Measurements from ENCODE around the gene FOXD2. TPM values are rescaled to one million over a fixed set of nuclear protein-coding genes. Genes with fewer than 3 reads are reported as not detected.
"Not testable (repeated sequence)": the region's sequence is repeated elsewhere in the genome, so short reads cannot be mapped to it uniquely, and the experiment has no call there.

The FOXD2 gene
- total RNA-seq, 4 donors from 2014 or later, result 0.11 TPM; not detected in 3

GRCh38 chr1:47452426-47452825, 14.6 kb downstream of the FOXD2 start:
- H3K9me3 ChIP-seq, result no peaks in the 10 kb centered on the region
- no peak for TF ChIP-seq CTCF (IDR thresholded peaks at IDR 0.05 in 4 of 5, conservative IDR thresholded peaks at IDR 0.05 in 1 of 5)
- TF ChIP-seq POLR2A (IDR thresholded peaks at IDR 0.05), result no peak
- ATAC-seq, result no peak
- peaks cover 29 to 50% (median 32%) of the 10 kb centered on the region in 3 donors for H3K27me3 ChIP-seq
- in situ Hi-C loops (cut with MboI; ENCODE audit: low sequenced_read_pairs in 4 of 4), result loop anchor here in 1 of 4 donors (10.0 kb wide), 1 partner anchor 262 kb away; no protein-coding TSS in a partner anchor
- no peaks in the 10 kb centered on the region for H3K4me1 ChIP-seq
- no peak for DNase-seq
- no peak overlapping the region for H3K27ac ChIP-seq
- no peak overlapping the region for H3K4me3 ChIP-seq
- intact Hi-C loops (cut with DNase I; ENCODE audit: low total_unique reads), result no loop called here
- H3K36me3 ChIP-seq, result no peaks in the 10 kb centered on the region

GRCh38 chr1:47453910-47454309, 16.1 kb downstream of the FOXD2 start:
- ATAC-seq; DNase-seq; H3K27ac ChIP-seq; H3K9me3 ChIP-seq; H3K4me1 ChIP-seq; H3K36me3 ChIP-seq; H3K4me3 ChIP-seq; intact Hi-C loops (cut with DNase I; ENCODE audit: low total_unique reads): not testable (repeated sequence)
- H3K27me3 ChIP-seq, result peaks cover 18 to 36% (median 23%) of the 10 kb centered on the region in 3 donors
- in situ Hi-C loops (cut with MboI; ENCODE audit: low sequenced_read_pairs in 4 of 4), result loop anchor here in 1 of 4 donors (10.0 kb wide), 1 partner anchor 261 kb away; no protein-coding TSS in a partner anchor

GRCh38 chr1:47456250-47456649, 18.4 kb downstream of the FOXD2 start:
- no peaks in the 10 kb centered on the region for H3K36me3 ChIP-seq
- H3K4me3 ChIP-seq, result no peak overlapping the region
- ATAC-seq (no peak), DNase-seq (no peak)
- H3K9me3 ChIP-seq, result no peaks in the 10 kb centered on the region
- no peak for TF ChIP-seq POLR2A (IDR thresholded peaks at IDR 0.05)
- TF ChIP-seq CTCF (IDR thresholded peaks at IDR 0.05 in 4 of 5, conservative IDR thresholded peaks at IDR 0.05 in 1 of 5), result no peak
- in situ Hi-C loops (cut with MboI; ENCODE audit: low sequenced_read_pairs in 4 of 4), result loop anchor here in 1 of 4 donors (10.0 kb wide), 1 partner anchor 259 kb away; no protein-coding TSS in a partner anchor
- H3K27ac ChIP-seq, result no peak overlapping the region
- H3K27me3 ChIP-seq, result peaks cover 16 to 26% (median 22%) of the 10 kb centered on the region in 3 donors
- intact Hi-C loops (cut with DNase I; ENCODE audit: low total_unique reads), result no loop called here
- H3K4me1 ChIP-seq, result no peaks in the 10 kb centered on the region

GRCh38 chr1:47457547-47457946, 19.7 kb downstream of the FOXD2 start:
- H3K4me1 ChIP-seq; ATAC-seq; H3K36me3 ChIP-seq; H3K4me3 ChIP-seq; intact Hi-C loops (cut with DNase I; ENCODE audit: low total_unique reads); DNase-seq; H3K9me3 ChIP-seq; H3K27ac ChIP-seq: not testable (repeated sequence)
- peaks cover 26 to 34% (median 34%) of the 10 kb centered on the region in 3 donors for H3K27me3 ChIP-seq
- in situ Hi-C loops (cut with MboI; ENCODE audit: low sequenced_read_pairs in 4 of 4), result loop anchor here in 1 of 4 donors (10.0 kb wide), 1 partner anchor 257 kb away; no protein-coding TSS in a partner anchor

- Histone ChIP-seq H3K36me3 (no peaks in the 10 kb centered on the region), H3K4me1 (no peaks in the 10 kb centered on the region), H3K27me3 (peaks cover 26 to 38% (median 30%) of the 10 kb centered on the region in 3 donors), H3K4me3 (no peak overlapping the region), H3K27ac (no peak overlapping the region), H3K9me3 (no peaks in the 10 kb centered on the region)
- intact Hi-C loops (cut with DNase I; ENCODE audit: low total_unique reads), result no loop called here
- DNase-seq (no peak), ATAC-seq (no peak)
- in situ Hi-C loops (cut with MboI; ENCODE audit: low sequenced_read_pairs in 4 of 4), result loop anchor here in 1 of 4 donors (10.0 kb wide), 1 partner anchor 255 kb away; no protein-coding TSS in a partner anchor
- no peak for TF ChIP-seq CTCF (IDR thresholded peaks at IDR 0.05 in 4 of 5, conservative IDR thresholded peaks at IDR 0.05 in 1 of 5)
- no peak for TF ChIP-seq POLR2A (IDR thresholded peaks at IDR 0.05)
These were observed 21.5 kb downstream of the FOXD2 start for GRCh38 chr1:47459253-47459788.

Measured in gastrocnemius medialis (tissue), 4 donors.